ENCODE measurements around the gene KRTDAP.
A peak's percentile ranks its signal among the peaks of the same experiment; 100 is the strongest.

The KRTDAP gene

GRCh38 chr19:35512831-35513627 is 22.8 kb upstream of the KRTDAP start:
- DNase-seq (ENCODE audit: low read depth): no peak

GRCh38 chr19:35511337-35511736 is 21.1 kb upstream of the KRTDAP start:
- no peak for DNase-seq (ENCODE audit: low read depth)

GRCh38 chr19:35510626-35510964 is 20.3 kb upstream of the KRTDAP start:
- no peak for DNase-seq (ENCODE audit: low read depth)

GRCh38 chr19:35509861-35510625 is 19.8 kb upstream of the KRTDAP start:
- DNase-seq (ENCODE audit: low read depth): no peak

- DNase-seq (ENCODE audit: low read depth): no peak
These were observed 18.9 kb upstream of the KRTDAP start for GRCh38 chr19:35509018-35509652.

GRCh38 chr19:35508129-35508528 is 17.9 kb upstream of the KRTDAP start:
- no peak for DNase-seq (ENCODE audit: low read depth)

GRCh38 chr19:35507561-35507960 is 17.3 kb upstream of the KRTDAP start:
- no peak for DNase-seq (ENCODE audit: low read depth)

- no peak for DNase-seq (ENCODE audit: low read depth)
These were observed 15.7 kb upstream of the KRTDAP start for GRCh38 chr19:35506011-35506410.

GRCh38 chr19:35502751-35503150 is 12.5 kb upstream of the KRTDAP start:
- DNase-seq (ENCODE audit: low read depth): no peak

- DNase-seq (ENCODE audit: low read depth): peak; percentile 9
These were observed 11.4 kb upstream of the KRTDAP start for GRCh38 chr19:35501684-35502083.

GRCh38 chr19:35500611-35501010 is 10.3 kb upstream of the KRTDAP start:
- DNase-seq (ENCODE audit: low read depth): no peak

GRCh38 chr19:35498984-35499527 is 8.8 kb upstream of the KRTDAP start:
- no peak for DNase-seq (ENCODE audit: low read depth)

- DNase-seq (ENCODE audit: low read depth): no peak
These were observed 8.0 kb upstream of the KRTDAP start for GRCh38 chr19:35498220-35498619.

GRCh38 chr19:35497406-35497805 is 7.1 kb upstream of the KRTDAP start:
- no peak for DNase-seq (ENCODE audit: low read depth)

- DNase-seq (ENCODE audit: low read depth): peak; percentile 29
These were observed 5.1 kb upstream of the KRTDAP start for GRCh38 chr19:35495107-35496064.

GRCh38 chr19:35493971-35494370 is 3.7 kb upstream of the KRTDAP start:
- no peak for DNase-seq (ENCODE audit: low read depth)

- no peak for DNase-seq (ENCODE audit: low read depth)
These were observed 1.6 kb upstream of the KRTDAP start for GRCh38 chr19:35491836-35492360.

GRCh38 chr19:35488677-35489076 is 1.6 kb downstream of the KRTDAP start:
- no peak for DNase-seq (ENCODE audit: low read depth)

- no peak for DNase-seq (ENCODE audit: low read depth)
These were observed 2.5 kb downstream of the KRTDAP start for GRCh38 chr19:35487656-35488182.

GRCh38 chr19:35486268-35486708 is 4.0 kb downstream of the KRTDAP start:
- no peak for DNase-seq (ENCODE audit: low read depth)
